ENCODE results near the gene FRMD5. TPM values are rescaled to one million over a fixed set of nuclear protein-coding genes. Genes with fewer than 3 reads are reported as not detected.
A peak's percentile ranks its signal among the peaks of the same experiment; 100 is the strongest.

Gene FRMD5
- total RNA-seq, 3 donors from 2014 or later, result 1.8 to 2.3 (median 1.9) TPM

DNA sequence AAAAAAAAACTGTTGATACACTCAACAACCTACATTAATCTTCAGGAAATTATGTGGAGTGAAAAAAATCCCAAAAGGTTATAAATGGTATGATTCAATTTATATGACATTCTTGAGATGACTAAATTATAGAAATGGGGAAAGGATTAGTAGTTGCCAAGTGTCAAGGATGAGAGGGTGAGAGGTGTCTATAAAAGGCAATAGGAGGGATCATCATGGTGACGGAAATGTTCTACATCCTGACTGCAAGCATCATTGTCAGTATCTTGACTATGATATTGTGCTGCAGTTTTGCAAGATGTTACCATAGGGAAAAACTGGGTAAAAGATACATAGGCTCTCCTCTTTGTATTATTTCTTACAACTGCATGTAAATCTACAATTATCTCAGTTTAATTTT, 125.6 kb downstream of the FRMD5 start:
- TF ChIP-seq, protein P1, sequence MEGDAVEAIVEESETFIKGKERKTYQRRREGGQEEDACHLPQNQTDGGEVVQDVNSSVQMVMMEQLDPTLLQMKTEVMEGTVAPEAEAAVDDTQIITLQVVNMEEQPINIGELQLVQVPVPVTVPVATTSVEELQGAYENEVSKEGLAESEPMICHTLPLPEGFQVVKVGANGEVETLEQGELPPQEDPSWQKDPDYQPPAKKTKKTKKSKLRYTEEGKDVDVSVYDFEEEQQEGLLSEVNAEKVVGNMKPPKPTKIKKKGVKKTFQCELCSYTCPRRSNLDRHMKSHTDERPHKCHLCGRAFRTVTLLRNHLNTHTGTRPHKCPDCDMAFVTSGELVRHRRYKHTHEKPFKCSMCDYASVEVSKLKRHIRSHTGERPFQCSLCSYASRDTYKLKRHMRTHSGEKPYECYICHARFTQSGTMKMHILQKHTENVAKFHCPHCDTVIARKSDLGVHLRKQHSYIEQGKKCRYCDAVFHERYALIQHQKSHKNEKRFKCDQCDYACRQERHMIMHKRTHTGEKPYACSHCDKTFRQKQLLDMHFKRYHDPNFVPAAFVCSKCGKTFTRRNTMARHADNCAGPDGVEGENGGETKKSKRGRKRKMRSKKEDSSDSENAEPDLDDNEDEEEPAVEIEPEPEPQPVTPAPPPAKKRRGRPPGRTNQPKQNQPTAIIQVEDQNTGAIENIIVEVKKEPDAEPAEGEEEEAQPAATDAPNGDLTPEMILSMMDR (IDR thresholded peaks at IDR 0.05), result no peak
- H3K36me3 ChIP-seq (ENCODE audit: low read depth), result no peaks in the 10 kb centered on the region
- intact Hi-C loops (cut with DNase I, micrococcal nuclease), result loop anchor here (10.0 kb wide), 1 partner anchor 165 kb away; no protein-coding TSS in a partner anchor
- no peaks in the 10 kb centered on the region for H3K4me1 ChIP-seq (ENCODE audit: low read depth)
- H3K4me3 ChIP-seq, result no peak overlapping the region
- H3K9me3 ChIP-seq, result no peaks in the 10 kb centered on the region
- DNase-seq, result no peak
- no peak for ATAC-seq

DNA sequence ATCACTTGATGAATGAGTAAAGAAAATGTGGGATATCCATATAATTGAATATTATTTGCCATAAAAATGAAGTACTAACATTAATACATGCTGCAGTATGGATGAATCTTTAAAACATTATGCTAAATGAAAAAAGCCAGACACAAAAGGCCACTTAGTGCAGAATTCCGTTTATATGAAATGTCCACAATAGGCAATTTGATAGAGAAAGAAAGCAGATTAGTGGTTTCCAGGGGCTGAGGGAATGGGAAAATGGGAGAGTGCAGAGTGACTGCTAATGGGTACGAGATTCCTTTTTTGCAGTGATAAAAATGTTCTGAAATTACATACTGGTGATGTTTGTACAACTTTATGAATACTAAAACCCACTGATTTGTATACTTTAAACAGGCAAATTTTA, 126.7 kb downstream of the FRMD5 start:
- TF ChIP-seq, protein P1 (IDR thresholded peaks at IDR 0.05), result no peak
- intact Hi-C loops (cut with DNase I, micrococcal nuclease), result loop anchor here (10.0 kb wide), 1 partner anchor 164 kb away; no protein-coding TSS in a partner anchor

DNA sequence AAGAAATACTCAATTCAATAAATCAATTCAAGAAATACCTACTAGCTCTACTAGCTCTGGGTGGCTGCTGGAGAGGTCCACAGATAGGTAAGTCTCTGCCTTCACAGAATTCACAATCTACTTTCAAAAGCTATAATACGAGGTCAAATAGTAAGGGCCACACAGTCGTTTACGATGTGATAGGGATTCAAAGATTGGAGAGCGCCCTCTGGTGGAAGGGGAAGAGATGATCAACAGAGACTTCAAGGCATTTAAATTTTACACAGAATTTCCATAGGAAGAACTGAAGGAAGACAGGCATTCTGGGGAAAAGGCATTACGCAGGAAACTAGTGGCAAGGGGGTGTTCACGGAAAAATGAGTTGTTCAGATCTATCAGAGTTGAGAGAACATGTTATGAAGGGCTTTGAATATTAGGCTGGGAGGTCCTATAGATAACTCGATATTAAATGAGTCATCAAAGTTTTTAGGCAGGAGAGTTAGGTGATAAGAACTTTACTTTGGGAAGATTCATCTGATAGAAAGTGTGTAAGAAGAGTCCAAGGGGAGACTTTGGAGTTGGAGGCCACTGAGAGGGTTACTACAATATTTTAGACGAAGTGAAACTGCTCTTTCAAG, 128.8 kb downstream of the FRMD5 start:
- no peaks in the 10 kb centered on the region for H3K9me3 ChIP-seq
- intact Hi-C loops (cut with DNase I, micrococcal nuclease), result loop anchor here (10.0 kb wide), 1 partner anchor 162 kb away; no protein-coding TSS in a partner anchor
- no peak overlapping the region for H3K4me3 ChIP-seq
- TF ChIP-seq, protein P1 (IDR thresholded peaks at IDR 0.05), result no peak
- no peaks in the 10 kb centered on the region for H3K4me1 ChIP-seq (ENCODE audit: low read depth)
- DNase-seq, result peak in 1 of 3 donors; percentile 80
- no peaks in the 10 kb centered on the region for H3K36me3 ChIP-seq (ENCODE audit: low read depth)
- ATAC-seq, result peak; percentile 81

More for the DNA sequence above, 126.7 kb downstream of the FRMD5 start:
- ATAC-seq (no peak), DNase-seq (no peak)
- H3K36me3 ChIP-seq (ENCODE audit: low read depth), result no peaks in the 10 kb centered on the region
- no peaks in the 10 kb centered on the region for H3K4me1 ChIP-seq (ENCODE audit: low read depth)
- H3K9me3 ChIP-seq, result no peaks in the 10 kb centered on the region
- no peak overlapping the region for H3K4me3 ChIP-seq

DNA sequence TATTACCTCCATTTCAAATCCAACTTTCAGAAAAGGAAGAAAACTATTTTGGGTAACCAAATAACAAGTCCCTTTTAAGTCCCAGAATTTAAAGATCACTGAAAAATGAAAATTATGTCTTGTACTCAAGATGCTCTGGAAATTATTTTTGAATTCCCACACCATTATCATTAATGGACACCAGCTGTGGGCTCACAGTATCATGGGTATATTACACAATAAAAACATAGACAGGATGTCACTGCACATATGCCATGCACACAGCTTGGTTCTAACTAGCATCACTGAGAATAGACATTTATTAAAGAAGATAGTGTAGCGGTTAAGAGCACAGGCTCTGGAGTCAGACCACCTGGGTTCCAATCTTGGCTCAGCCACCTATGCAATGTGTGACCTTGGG, 130.4 kb downstream of the FRMD5 start:
- ATAC-seq (no peak), DNase-seq (no peak)
- H3K9me3 ChIP-seq, result no peaks in the 10 kb centered on the region
- TF ChIP-seq, protein P1 (IDR thresholded peaks at IDR 0.05), result no peak
- H3K4me1 ChIP-seq (ENCODE audit: low read depth), result no peaks in the 10 kb centered on the region
- H3K4me3 ChIP-seq, result no peak overlapping the region
- intact Hi-C loops (cut with DNase I, micrococcal nuclease), result loop anchor here (10.0 kb wide), 1 partner anchor 160 kb away; no protein-coding TSS in a partner anchor
- H3K36me3 ChIP-seq (ENCODE audit: low read depth), result no peaks in the 10 kb centered on the region

DNA sequence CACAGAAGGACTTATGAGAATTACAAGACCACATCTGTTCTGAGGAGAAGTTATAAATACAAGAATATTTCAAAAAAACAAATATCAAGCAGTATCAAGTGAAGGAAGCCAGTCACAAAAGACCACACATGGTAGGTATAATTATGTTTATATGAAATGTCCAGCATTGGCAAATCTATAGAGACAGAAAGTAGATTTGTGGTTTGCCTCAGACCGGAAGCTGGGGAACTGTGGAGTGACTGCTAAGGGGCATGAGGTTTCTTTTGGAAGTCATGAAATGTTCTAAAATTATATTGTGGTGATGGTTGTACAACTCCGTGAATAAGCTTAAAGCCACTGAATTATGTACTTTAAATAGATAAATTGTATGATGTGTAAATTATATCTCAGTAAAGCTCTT, 136.9 kb downstream of the FRMD5 start:
- intact Hi-C loops (cut with DNase I, micrococcal nuclease), result no loop called here
- Histone ChIP-seq H3K36me3 (ENCODE audit: low read depth) (no peaks in the 10 kb centered on the region), H3K4me1 (ENCODE audit: low read depth) (no peaks in the 10 kb centered on the region), H3K4me3 (no peak overlapping the region), H3K9me3 (no peaks in the 10 kb centered on the region)
- no peak for DNase-seq
- TF ChIP-seq, protein P1 (IDR thresholded peaks at IDR 0.05), result no peak
- ATAC-seq, result no peak
